Fibroblast of lung (primary cell): Measurements from ENCODE around the gene SELPLG. TPM values are rescaled to one million over a fixed set of nuclear protein-coding genes. Genes with fewer than 3 reads are reported as not detected.
"Not testable (repeated sequence)": the region's sequence is repeated elsewhere in the genome, so short reads cannot be mapped to it uniquely, and the experiment has no call there.

Experiments used
- DNase-seq, 2 donors: peaks; one replicate each; pipeline versions ENCODE4 v3.0.0 to v3.0.0-alpha.2; 2010; ENCODE audit warnings: low read depth in 2 of 2
- H2AFZ ChIP-seq: 2 replicates; pipeline ENCODE4 v1.5.1; 2012; ENCODE audit warnings: low read length, control low read depth, inconsistent platforms
- H3K27ac ChIP-seq: 2 replicates; pipeline ENCODE4 v1.5.1; 2011; ENCODE audit warnings: low read length, control low read depth; ENCODE audit not compliant: insufficient read depth
- H3K27me3 ChIP-seq: 2 replicates; pipeline ENCODE4 v1.5.1; 2011; ENCODE audit warnings: mild to moderate bottlenecking, low read length; ENCODE audit not compliant: control insufficient read depth, insufficient read depth
- H3K36me3 ChIP-seq: 2 replicates; pipeline ENCODE4 v1.5.1; 2011; ENCODE audit warnings: low read length; ENCODE audit not compliant: control insufficient read depth, insufficient read depth
- H3K4me1 ChIP-seq: 2 replicates; pipeline ENCODE4 v1.5.1; 2011; ENCODE audit warnings: low read length; ENCODE audit not compliant: control insufficient read depth, insufficient read depth; ENCODE audit errors: extremely low read depth
- H3K4me2 ChIP-seq: 2 replicates; pipeline ENCODE4 v1.5.1; 2011; ENCODE audit warnings: low read length, control low read depth; ENCODE audit not compliant: insufficient read depth; ENCODE audit errors: extremely low read depth
- H3K4me3 ChIP-seq, 4 experiments: fragments of 200-600 bp in 1 of 4; sonication (generic) in 1 of 4; replicated peaks in 1 of 4; 2 replicates each; pipeline ENCODE4 v1.5.1; 2011 to 2016; ENCODE audit warnings: low read length in 4 of 4, low read depth in 3 of 4, mild to moderate bottlenecking in 3 of 4, control low read depth in 2 of 4, inconsistent platforms in 1 of 4, mixed read lengths in 1 of 4; ENCODE audit not compliant: insufficient read depth in 1 of 4; ENCODE audit errors: control extremely low read depth in 1 of 4
- H3K79me2 ChIP-seq: 2 replicates; pipeline ENCODE4 v1.5.1; 2012; ENCODE audit warnings: mild to moderate bottlenecking, low read length, inconsistent platforms; ENCODE audit not compliant: control insufficient read depth, insufficient read depth
- H3K9ac ChIP-seq: 2 replicates; pipeline ENCODE4 v1.5.1; 2011; ENCODE audit warnings: mild to moderate bottlenecking, low read length, control low read depth; ENCODE audit not compliant: insufficient read depth
- H3K9me3 ChIP-seq: 2 replicates; pipeline ENCODE4 v1.5.1; 2012; ENCODE audit warnings: low read depth, low read length; ENCODE audit not compliant: control insufficient read depth, insufficient read depth
- H4K20me1 ChIP-seq: 2 replicates; pipeline ENCODE4 v1.5.1; 2011; ENCODE audit warnings: low read length; ENCODE audit not compliant: control insufficient read depth, insufficient read depth; ENCODE audit errors: extremely low read depth
- CTCF ChIP-seq, 2 donors: IDR thresholded peaks in 1 of 2; conservative IDR thresholded peaks in 1 of 2; 1 replicate in 1 of 2; 2 replicates in 1 of 2; pipeline ENCODE4 v1.5.1; 2011 to 2012; ENCODE audit warnings: low read length in 2 of 2, control low read depth in 1 of 2, inconsistent platforms in 1 of 2, low read depth in 1 of 2, mild to moderate bottlenecking in 1 of 2
- EZH2 ChIP-seq: IDR thresholded peaks from 2 replicates; pipeline ENCODE4 v1.5.1; 2012; ENCODE audit warnings: low read length, control low read depth, mild to moderate bottlenecking; ENCODE audit errors: missing control alignments
- polyA plus RNA-seq, 2 donors: library from polyadenylated mRNA; depleted of rRNA in 1 of 2; stranded (reverse) in 1 of 2; unstranded in 1 of 2; fragments of >200 nt; gene quantifications; 2 replicates each; pipeline ENCODE4 v1.2.1, GENCODE V29; 2011 to 2012; ENCODE audit warnings: missing spikeins in 1 of 2
- total RNA-seq: library from RNA; depleted of rRNA; stranded (reverse); fragments of >200 nt; gene quantifications from 2 replicates; pipeline ENCODE4 v1.2.1, GENCODE V29; 2014

Gene SELPLG
- total and polyA plus RNA-seq, 2 donors (not counting 1 experiment from before 2014, with no cell fraction given): 1.5 to 3.0 TPM

DNA sequence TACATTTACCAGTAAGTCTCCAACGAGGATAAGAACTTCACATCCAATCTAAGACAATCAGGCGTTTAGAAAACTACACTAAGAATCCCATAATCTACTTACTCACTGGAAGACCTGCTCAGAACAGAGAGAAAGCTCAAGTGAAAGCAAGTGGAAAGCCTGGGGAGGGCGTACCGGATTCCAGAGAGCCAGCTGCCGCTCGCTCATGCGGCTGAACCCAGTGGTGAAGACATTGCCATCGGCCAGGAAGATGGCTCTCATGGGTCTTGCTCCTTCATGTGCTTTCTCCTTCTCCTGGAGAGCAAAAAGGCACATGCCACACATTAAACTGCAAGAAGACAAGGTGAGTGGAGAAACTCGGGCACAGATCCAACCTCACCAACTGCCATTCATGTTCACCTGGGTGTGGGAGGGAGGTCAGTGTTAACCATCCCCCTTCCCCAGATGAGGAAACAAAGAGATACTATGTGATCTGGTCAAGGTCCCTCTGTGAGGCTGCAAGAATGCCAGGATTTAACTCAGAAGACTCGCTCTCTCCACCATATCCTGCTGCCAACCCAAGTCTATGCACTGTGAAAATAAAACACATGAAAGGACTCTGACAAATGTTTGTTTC lies 23.5 kb upstream of the SELPLG start:
- Histone ChIP-seq H3K4me1 (peaks cover 6% of the 10 kb centered on the region), H3K9me3 (no peaks in the 10 kb centered on the region), H3K4me2 (no peak overlapping the region), H3K36me3 (peaks cover 21% of the 10 kb centered on the region), H3K4me3 (no peak overlapping the region), H3K27ac (no peak overlapping the region), H3K27me3 (no peaks in the 10 kb centered on the region), H3K9ac (no peak overlapping the region), H4K20me1 (no peaks in the 10 kb centered on the region), H2AFZ (no peak overlapping the region), H3K79me2 (peaks cover 61% of the 10 kb centered on the region)
- DNase-seq: no peak
- TF ChIP-seq EZH2 (no peak), CTCF (conservative IDR thresholded peaks at IDR 0.05 in 1 of 2, IDR thresholded peaks at IDR 0.05 in 1 of 2; ENCODE audit: low read depth in 1 of 2, low read length in 2 of 2) (no peak)

GRCh38 chr12:108656247-108656646 lies 22.6 kb upstream of the SELPLG start:
- H3K9me3 ChIP-seq, H2AFZ ChIP-seq, H3K4me3 ChIP-seq, H3K27ac ChIP-seq, DNase-seq, H3K9ac ChIP-seq, H3K4me1 ChIP-seq, H3K27me3 ChIP-seq, H4K20me1 ChIP-seq, H3K4me2 ChIP-seq: not testable (repeated sequence)
- Histone ChIP-seq H3K79me2 (peaks cover 57% of the 10 kb centered on the region), H3K36me3 (peaks cover 21% of the 10 kb centered on the region)

DNA sequence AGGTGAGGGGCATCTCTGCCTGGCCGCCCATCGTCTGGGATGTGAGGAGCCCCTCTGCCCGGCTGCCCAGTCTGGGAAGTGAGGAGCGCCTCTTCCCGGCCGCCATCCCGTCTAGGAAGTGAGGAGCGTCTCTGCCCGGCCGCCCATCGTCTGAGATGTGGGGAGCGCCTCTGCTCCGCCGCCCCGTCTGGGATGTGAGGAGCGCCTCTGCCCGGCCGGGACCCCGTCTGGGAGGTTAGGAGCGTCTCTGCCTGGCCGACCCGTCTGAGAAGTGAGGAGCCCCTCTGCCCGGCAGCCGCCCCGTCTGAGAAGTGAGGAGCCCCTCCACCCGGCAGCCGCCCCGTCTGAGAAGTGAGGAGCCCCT lies 22.1 kb upstream of the SELPLG start:
- not testable (repeated sequence) for DNase-seq, H3K4me3 ChIP-seq, H2AFZ ChIP-seq, H3K4me2 ChIP-seq, H3K27ac ChIP-seq, H3K9me3 ChIP-seq, H3K27me3 ChIP-seq, H3K9ac ChIP-seq, H3K4me1 ChIP-seq, H4K20me1 ChIP-seq
- H3K36me3 ChIP-seq: peaks cover 21% of the 10 kb centered on the region
- peaks cover 53% of the 10 kb centered on the region for H3K79me2 ChIP-seq

DNA sequence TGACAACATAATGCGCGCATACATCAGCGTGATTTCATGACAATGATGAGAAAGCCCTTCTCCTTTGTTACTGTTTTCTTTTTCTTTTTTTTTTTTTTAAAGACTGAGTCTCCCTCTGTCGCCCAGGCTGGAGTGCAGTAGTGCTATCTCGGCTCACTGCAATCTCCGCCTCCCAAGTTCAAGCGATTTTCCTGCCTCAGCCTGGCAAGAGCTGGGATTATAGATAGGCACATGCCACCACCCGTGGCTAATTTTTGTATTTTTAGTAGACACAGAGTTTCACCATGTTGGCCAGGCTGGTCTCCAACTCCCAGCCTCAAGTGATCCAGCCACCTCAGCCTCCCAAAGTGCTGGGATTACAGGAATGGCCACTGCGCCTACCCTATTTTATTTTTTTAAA lies 20.9 kb upstream of the SELPLG start:
- not testable (repeated sequence) for H3K27me3 ChIP-seq, H3K9me3 ChIP-seq, H3K9ac ChIP-seq, H3K27ac ChIP-seq, H3K4me2 ChIP-seq, H3K4me1 ChIP-seq, H3K4me3 ChIP-seq, DNase-seq, H4K20me1 ChIP-seq, H2AFZ ChIP-seq
- H3K79me2 ChIP-seq: peaks cover 44% of the 10 kb centered on the region
- H3K36me3 ChIP-seq: peaks cover 21% of the 10 kb centered on the region
